HG03378 (cell line): ENCODE measurements around the gene PLD5.
"Not testable (repeated sequence)": the region's sequence is repeated elsewhere in the genome, so short reads cannot be mapped to it uniquely, and the experiment has no call there.

Experiments used
- ATAC-seq: cut with Tn5 transposase; IDR thresholded peaks from one replicate; pipeline ENCODE4 v1.9.1; 2021; ENCODE audit warnings: mild to moderate bottlenecking, moderate library complexity; ENCODE audit not compliant: unreplicated experiment

PLD5 gene

GRCh38 chr1:242427519-242427918 is 97.0 kb downstream of the PLD5 start:
- no peak for ATAC-seq

DNA sequence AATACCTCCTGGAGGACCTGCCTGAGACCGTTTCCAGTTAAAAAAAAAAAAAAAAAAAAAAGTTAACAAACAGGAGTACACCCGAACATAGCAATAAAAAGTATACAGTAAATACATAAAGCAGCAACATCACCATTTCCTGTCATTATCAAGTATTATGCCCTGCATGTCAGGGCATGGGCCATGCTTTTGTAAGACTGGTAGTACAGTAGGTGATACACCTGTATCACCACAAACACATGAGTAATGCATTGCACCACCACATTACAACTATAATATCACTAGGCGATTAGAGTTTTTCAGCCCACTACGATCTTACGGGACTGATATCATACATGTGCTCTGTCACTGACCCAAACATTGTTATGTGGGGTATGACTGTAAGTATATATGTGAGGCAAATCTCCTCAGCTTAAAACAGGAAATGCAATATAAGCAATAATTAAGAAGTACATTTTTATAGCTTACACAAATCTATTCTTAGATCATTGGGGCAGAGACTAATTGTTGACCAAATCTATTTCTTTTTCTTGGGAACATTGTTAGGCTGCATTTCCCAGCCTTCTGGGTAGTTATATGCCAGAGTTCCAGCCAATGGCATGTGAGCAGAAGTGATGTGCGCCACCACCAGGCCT is 98.1 kb downstream of the PLD5 start:
- no peak for ATAC-seq

DNA sequence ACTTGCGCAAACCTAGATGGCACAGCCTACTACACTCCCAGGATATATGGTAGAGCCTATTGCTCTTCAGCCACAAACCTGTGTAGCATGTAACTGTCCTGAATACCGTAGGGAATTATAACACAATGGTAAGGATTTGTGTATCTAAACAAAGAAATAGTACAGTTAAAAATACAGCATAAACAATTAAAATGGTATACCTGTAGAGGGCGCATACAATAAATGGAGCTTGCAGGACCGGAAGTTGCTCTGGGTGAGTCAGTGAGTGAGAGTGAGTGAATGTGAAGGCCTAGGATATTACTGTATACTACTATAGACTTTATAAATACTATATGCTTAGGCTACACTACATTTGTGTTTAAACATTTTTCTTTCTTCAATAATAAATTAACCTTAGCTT is 99.3 kb downstream of the PLD5 start:
- no peak for ATAC-seq

DNA sequence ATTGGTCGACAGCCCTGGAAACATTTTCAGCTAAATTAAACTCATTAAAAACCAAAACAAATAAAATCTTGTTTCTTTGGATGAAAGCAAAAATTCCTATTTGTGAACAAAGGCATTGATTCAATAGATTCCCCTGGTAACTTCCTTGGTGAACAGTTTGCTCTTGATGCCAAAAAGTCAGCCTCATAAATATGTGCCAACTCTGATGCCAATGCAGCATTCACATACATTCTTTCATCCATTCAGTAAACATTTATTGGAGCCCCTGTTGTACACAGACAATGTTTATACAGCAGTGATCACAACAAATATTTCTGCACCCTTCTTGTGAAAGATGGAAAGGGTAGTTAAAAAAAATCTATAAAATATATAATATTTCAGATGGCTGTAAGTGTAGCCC is 107.8 kb downstream of the PLD5 start:
- ATAC-seq = no peak

- ATAC-seq = no peak
Measured at GRCh38 chr1:242412921-242413320, 111.6 kb downstream of the PLD5 start.

GRCh38 chr1:242411901-242412300 is 112.6 kb downstream of the PLD5 start:
- ATAC-seq = no peak

DNA sequence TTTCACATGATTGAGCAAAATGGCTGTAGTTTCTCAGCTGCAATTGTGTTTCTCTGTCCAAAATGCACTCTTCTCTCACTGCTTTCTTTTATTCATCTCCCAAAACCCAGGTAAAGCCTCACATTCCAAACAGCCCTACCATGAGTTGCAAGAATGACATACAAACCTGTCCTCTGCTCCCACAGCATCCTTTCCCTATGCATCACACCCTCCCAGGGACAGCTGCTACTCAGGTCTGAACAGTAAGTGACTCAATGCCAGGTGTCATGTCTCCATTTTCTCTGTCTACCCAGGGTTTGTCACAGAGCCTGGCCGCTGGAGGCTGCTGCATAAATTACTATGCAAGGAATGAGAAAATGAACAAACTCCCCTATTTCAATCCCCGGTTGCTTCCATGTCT is 118.5 kb downstream of the PLD5 start:
- no peak for ATAC-seq

DNA sequence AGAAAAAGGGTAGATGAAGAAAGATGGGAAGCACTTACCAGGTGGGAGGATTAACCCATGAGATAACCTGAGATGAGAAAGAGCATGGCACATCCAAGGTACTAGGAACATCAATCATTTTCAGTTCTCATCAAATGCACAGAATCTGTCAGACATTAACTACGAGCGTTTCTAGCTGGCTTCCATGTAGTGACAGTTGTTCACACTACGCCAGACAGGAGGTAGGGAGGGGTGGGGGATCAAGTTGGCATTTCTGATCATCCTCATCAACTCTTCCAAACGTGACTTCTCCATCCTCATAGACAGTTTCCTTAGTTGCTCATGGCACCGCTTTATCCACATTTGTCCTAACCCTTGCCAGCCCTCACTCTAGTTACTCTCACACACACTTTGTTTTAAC is 120.2 kb downstream of the PLD5 start:
- ATAC-seq = no peak

DNA sequence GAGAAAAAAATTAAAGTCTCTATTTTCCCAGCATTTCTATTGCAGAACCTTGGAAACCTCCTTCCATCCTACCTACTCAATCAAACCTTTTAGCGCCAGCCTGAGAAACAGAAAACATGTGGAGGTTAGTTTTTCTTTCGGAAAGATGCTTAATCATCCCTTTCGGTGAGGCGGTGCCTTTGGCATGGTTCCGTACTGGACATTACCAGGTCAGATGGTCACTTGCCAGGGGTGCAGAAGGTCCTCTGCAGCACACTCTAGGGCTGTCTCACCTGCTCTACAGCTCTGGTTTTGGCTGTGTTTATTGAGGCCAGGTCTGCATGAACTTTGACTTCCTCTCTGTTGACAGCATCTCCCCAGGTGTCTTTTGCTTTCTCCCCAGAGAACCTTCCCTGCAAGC is 121.5 kb downstream of the PLD5 start:
- ATAC-seq = no peak

DNA sequence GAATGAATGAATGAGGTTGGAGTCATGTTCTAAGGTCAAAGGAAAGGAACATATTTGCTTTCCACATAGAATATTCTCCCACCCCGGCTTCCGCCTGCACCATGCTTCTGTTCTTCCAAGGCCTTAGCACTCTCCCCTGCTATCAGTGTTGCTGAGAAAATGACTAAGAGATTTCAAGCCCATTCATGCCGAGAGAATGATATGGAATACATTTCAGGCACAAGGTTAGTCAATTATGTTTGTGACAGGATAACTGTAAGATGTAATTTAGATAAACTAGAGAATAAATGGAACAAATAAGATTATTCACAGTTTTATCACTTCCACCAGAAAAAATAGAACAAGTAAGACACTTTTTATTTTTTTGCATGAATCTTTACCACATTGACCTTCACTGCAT is 122.6 kb downstream of the PLD5 start:
- no peak for ATAC-seq

DNA sequence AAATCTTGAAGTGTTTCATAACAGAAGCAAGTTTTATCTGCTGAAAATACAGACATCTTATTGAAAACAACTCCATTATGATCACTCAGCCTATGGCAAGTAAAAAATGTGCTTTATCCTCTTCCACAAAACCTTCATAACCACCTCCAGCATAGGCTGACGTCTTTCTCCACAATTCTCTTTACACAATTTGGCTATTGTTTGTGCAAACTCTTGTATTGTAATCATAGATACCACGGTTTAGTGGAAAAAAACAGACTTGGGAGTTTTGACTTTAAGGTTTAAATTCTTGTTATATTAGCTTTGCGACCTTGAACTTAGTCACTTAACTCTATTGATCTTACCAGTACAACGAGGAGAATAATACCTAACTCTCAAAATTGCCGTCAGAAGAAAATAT is 126.1 kb downstream of the PLD5 start:
- ATAC-seq = no peak

DNA sequence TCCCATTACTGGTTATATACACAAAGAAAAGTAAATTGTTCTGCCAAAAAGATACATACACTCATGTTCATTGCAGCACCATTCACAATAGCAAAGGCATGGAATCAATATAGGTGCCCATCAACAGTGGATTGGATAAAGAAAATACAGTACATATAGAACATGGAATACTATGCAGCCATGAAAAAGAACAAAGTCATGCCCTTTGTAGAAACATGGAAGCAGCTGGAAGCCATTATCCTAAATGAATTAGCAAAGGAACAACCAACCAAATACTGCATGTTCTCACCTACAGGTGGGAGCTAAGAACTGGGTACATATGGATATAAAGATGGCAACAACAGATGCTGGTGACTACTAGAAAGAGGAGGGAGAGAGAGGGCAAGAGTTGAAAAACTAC is 132.6 kb downstream of the PLD5 start:
- ATAC-seq = no peak

- not testable (repeated sequence) for ATAC-seq
Measured at GRCh38 chr1:242376121-242376520, 148.4 kb downstream of the PLD5 start.

DNA sequence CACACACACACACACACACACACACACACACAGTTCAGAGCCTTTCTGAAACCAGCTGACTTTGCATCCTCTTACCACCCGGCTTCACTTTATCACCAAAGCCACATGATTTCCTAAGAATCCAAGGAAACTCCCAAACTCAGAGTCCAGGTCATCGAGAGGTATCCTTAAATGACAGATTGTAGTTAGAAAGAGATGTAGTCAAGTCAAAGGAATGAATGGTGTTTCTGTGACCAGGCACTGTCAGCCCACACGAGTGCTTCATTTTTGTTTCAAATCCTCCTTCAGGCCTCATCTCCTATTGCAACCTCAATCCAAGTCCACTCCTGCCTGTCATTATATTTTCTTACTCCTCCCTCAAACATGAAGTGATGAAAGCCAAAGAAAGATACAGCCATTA is 174.1 kb downstream of the PLD5 start:
- not testable (repeated sequence) for ATAC-seq

- no peak for ATAC-seq
Measured at GRCh38 chr1:242349636-242350035, 174.9 kb downstream of the PLD5 start.

DNA sequence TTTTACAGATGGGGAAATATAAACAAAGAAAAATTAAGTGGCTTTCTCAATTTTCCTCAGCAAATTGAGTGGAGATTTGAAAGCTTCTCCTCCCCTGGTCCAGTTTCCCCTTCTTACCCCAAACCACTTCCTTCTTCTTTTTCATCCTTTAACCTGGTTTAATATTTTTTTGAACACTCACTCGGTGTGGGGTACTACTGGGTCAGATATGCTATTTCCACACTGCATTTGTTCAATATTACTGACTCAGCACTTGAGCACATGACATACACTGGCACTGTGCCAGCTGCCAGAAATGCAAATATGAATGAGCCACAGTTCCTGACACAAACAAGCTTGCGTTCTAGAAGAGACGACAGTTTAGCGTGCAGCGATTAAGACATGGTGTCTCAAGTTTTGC is 193.6 kb downstream of the PLD5 start:
- peak; percentile 79 for ATAC-seq

DNA sequence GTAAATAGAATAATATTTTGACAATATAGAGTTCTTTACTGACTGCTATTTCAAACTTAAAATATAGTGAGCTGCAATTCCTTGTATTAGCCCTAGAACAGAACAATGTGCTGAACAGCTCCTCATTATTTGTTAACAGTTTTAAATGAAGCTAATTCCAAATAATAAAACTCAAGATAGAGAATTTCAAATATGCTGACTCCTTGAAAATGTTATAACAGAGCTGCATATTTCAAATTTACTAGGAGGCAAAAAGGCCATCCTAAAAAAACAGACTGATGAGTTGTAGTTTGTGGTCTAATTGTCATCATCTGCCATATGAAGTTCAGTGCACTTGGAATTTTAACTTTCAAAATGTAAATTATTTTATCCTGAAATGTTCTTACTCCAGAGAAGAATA is 197.1 kb downstream of the PLD5 start:
- ATAC-seq = not testable (repeated sequence)

- not testable (repeated sequence) for ATAC-seq
Measured at GRCh38 chr1:242321981-242322380, 202.5 kb downstream of the PLD5 start.

DNA sequence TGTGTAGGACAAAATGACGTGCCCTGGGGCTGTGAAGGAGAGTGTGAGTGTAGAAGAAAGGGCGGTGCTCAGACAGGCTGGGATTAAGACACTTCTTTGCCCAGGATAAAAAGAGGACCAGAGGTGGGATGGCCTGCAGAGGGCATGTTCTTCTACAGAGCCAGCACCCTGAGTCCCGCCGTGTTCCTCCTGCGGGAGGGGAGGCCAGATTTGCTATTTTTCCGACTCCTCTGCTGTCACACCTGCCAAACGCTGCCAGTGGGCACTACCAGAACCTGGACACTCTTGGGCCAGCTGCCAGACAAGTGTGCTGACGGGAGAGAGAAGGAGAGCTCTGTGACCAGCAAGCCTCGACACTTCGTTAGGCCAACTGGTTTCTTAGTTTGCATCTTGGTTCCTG is 206.4 kb downstream of the PLD5 start:
- no peak for ATAC-seq

DNA sequence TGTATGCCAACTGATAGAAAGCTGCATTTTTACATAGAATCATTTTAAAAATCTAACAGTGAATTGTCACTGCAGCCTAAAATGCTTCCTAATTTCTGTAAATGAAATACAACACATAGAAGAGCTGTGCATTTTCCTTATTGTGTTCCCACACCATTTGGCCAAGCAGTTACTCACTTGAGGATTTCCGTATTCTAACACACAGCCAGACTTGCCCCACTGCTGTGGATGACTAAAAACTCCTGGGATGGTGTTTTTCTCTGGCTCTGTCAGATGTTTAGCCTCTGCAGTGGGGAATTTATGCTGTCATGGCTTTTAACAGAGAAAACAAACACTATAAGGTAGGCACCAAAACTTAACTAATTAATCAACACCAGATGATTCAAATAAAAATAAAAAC is 209.6 kb downstream of the PLD5 start:
- ATAC-seq = not testable (repeated sequence)

DNA sequence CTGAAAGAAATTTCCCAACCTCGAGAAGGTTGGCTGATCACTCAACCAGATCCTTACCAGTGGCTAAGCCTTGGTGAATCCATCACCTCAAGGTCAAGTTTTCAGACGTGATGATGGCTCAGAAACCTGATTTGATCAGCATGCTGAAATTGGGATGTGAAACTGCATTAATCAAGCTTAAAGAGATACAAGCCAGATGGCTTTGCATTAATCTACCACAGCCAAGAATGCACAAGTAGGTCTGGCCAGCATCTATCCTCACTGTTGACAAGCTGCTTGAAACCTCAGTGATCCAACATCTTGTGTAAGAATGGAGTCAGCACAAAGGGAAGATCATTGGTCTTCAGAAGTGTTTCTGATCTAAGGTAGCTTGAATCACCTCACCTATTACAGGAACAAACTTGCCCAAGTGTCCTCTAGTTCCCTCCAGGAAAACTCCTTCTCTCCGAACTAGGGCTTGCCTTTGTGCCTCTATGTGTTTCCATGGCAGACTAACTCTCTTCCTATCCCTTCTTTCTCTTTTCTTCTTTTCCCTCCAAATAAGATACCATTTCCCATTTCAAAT is 210.3 kb downstream of the PLD5 start:
- ATAC-seq = not testable (repeated sequence)

DNA sequence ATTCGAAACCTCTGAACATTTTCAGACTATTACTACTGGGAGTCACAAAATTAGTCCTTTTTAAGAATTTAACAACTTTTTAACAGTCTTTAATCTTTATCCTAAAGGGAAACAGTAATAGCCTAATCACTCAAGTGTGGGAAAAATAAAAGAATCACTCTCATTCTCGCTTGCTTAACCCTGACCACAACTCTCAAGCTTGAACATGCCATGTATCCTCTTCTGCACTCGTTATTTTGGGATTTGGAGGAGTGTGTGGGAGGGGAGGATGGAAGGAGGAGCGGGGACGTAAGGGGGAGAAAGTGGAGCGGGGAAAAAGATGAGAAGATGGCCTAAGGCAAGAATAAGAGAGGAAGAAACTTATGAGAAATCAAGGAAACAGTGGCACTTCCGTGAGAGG is 215.8 kb downstream of the PLD5 start:
- ATAC-seq = not testable (repeated sequence)

DNA sequence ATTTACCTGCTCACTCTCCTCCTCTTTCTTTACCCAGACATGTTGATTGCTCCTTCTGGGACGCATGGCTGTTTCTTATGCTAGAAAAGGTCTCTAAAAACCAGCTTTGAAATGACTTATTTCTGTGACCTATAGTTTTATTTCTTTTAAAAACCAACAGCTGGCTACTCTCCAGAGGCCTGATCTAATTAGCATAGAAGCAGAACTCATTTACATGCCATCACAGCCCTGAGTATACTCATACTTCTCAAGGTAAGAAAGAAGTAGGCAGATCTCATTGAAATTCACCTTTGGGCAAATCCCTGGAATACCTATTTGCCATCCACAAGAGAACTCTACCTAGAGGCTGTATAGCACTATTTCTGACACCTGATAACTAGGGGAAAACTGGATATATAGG is 230.7 kb downstream of the PLD5 start:
- not testable (repeated sequence) for ATAC-seq
